GM21447 (cell line): ENCODE data around the gene TPPP2.

ENCODE experiments used
- ATAC-seq: cut with Tn5 transposase; IDR thresholded peaks from one replicate; pipeline ENCODE4 v1.9.1; 2021; ENCODE audit not compliant: unreplicated experiment

The TPPP2 gene

DNA sequence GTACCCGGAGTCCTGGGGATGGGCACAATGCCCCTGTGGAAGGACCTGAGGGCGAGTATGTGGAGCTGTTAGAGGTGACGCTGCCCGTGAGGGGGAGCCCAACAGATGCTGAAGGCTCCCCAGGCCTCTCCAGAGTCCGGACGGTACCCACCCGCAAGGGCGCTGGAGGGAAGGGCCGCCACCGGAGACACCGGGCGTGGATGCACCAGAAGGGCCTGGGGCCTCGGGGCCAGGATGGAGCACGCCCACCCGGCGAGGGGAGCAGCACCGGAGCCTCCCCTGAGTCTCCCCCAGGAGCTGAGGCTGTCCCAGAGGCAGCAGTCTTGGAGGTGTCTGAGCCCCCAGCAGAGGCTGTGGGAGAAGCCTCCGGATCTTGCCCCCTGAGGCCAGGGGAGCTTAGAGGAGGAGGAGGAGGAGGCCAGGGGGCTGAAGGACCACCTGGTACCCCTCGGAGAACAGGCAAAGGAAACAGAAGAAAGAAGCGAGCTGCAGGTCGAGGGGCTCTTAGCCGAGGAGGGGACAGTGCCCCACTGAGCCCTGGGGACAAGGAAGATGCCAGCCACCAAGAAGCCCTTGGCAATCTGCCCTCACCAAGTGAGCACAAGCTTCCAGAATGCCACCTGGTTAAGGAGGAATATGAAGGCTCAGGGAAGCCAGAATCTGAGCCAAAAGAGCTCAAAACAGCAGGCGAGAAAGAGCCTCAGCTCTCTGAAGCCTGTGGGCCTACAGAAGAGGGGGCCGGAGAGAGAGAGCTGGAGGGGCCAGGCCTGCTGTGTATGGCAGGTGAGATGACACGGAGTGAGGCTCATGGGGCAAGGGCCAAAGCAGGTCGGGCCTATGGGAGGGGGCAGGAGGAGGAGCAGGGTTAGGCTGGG is 44.6 kb downstream of the TPPP2 start:
- no peak for ATAC-seq

DNA sequence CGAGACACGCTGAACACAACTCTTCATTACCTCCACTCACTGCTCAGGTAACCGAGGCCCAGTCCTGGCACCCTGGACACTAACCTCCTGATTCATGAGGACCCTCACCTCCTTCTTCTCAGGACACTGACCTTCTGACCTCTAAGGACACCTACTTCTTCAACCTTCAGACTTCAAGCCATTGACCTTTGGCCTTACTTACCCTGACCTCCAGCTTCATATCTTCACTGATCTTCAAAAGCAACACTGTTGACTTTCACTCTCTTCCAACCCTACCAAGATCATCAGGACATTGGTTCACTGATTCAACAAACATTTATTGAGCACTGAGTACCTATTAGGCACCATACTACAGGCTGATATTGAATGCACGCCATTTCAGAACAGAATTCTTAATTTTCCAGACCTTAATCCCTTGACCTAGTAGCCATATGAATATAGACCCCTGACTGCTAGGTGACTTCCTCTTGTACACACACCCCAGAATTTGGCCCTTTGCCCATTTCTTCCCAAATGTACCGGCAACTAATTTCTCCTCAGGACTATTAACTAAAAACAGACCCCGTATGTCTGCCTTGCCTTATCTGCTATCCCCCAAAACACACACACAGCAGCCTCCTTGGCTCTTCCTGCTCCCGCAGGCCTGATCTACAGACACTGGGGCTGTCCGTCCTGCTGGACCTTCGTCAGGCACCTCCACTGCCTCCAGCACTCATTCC is 45.9 kb downstream of the TPPP2 start:
- ATAC-seq, result no peak

GRCh38 chr14:21077672-21078071 is 47.7 kb downstream of the TPPP2 start:
- ATAC-seq, result no peak

- no peak for ATAC-seq
Observed at GRCh38 chr14:21078287-21078686, 48.3 kb downstream of the TPPP2 start.

DNA sequence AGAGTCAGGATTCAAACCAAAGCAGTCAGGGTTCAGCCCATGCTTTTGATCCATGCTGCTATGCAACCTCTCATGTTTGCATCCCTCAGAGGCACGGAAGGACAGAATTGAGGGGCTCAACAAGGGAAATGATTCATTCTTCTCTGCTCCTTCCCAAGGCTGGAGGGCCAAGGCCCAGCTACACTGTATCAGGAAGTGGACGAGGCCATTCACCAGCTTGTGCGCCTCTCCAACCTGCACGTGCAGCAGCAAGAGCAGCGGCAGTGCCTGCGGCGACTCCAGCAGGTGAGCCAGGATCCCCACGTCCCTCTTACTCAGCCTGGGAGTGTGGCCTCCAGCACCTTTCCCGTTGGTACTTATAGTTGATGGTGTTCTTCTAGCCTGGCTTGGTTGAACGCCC is 48.7 kb downstream of the TPPP2 start:
- no peak for ATAC-seq

DNA sequence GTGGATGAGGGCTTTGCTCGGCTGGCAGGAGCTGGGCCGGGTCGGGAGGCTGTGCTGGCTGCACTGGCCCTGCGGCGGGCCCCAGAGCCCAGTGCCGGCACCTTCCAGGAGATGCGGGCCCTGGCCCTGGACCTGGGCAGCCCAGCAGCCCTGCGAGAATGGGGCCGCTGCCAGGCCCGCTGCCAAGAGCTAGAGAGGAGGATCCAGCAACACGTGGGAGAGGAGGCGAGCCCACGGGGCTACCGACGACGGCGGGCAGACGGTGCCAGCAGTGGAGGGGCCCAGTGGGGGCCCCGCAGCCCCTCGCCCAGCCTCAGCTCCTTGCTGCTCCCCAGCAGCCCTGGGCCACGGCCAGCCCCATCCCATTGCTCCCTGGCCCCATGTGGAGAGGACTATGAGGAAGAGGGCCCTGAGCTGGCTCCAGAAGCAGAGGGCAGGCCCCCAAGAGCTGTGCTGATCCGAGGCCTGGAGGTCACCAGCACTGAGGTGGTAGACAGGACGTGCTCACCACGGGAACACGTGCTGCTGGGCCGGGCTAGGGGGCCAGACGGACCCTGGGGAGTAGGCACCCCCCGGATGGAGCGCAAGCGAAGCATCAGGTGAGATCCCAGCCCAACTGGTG is 51.6 kb downstream of the TPPP2 start:
- ATAC-seq, result no peak
